ENCODE results near the gene OSMR. TPM values are rescaled to one million over a fixed set of nuclear protein-coding genes. Genes with fewer than 3 reads are reported as not detected.
A peak's percentile ranks its signal among the peaks of the same experiment; 100 is the strongest.
"Not testable (repeated sequence)": the region's sequence is repeated elsewhere in the genome, so short reads cannot be mapped to it uniquely, and the experiment has no call there.

OSMR gene
- total RNA-seq, 1 donor from 2014 or later: 61.6 TPM

DNA sequence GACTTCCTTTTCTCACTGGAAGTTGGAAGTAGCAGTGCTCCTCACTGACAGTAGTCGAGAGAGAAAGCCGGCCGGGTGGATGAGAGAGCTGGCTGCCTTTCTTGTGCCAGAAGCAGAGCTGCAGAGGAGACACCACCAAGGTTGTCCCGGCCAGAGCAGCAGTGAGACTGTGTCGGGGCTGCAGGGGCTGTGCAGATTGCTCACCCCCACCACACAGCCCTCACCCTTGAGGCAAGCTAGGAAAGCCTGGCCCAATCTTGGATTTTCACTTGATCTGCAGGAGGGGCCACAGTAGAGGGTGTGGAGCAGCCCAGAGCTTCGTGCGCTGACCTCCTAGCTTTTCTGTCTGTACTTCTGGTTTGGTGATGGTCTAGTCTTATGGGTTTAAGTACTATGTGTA, 9.1 kb downstream of the OSMR start:
- DNase-seq (no peak), ATAC-seq (peak; percentile 18 to 32)
- Histone ChIP-seq H3K36me3 (no peaks in the 10 kb centered on the region), H3K4me3 (no peak overlapping the region), H3K27ac (peak overlapping the region; percentile 66), H3K27me3 (ENCODE audit: low read depth) (no peaks in the 10 kb centered on the region), H3K4me1 (peaks cover 21% of the 10 kb centered on the region), H3K9me3 (no peaks in the 10 kb centered on the region)
- intact Hi-C loops (cut with DNase I): no loop called here
- TF ChIP-seq, protein P1, sequence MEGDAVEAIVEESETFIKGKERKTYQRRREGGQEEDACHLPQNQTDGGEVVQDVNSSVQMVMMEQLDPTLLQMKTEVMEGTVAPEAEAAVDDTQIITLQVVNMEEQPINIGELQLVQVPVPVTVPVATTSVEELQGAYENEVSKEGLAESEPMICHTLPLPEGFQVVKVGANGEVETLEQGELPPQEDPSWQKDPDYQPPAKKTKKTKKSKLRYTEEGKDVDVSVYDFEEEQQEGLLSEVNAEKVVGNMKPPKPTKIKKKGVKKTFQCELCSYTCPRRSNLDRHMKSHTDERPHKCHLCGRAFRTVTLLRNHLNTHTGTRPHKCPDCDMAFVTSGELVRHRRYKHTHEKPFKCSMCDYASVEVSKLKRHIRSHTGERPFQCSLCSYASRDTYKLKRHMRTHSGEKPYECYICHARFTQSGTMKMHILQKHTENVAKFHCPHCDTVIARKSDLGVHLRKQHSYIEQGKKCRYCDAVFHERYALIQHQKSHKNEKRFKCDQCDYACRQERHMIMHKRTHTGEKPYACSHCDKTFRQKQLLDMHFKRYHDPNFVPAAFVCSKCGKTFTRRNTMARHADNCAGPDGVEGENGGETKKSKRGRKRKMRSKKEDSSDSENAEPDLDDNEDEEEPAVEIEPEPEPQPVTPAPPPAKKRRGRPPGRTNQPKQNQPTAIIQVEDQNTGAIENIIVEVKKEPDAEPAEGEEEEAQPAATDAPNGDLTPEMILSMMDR (IDR thresholded peaks at IDR 0.05): no peak

DNA sequence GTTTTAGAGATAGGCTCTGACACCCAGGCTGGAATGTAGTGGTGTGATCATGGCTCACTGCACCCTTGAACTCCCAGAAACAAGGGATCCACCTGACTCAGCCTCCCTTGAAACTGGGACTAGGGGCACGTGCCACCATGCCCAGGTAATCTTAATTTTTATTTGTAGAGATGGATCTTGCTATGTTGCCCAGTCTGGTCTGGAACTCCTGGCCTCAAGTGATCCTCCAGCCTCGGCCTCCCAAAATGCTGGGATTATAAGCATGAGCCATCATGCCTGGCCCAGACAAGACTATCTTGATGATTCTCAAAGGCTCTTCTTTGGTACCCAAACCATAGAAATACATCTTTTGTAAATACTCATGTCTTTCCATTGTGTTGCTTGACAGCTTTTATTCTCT, 10.8 kb downstream of the OSMR start:
- H3K4me1 ChIP-seq: peaks cover 21% of the 10 kb centered on the region
- no peaks in the 10 kb centered on the region for H3K9me3 ChIP-seq
- TF ChIP-seq, protein P1 (IDR thresholded peaks at IDR 0.05): no peak
- H3K27me3 ChIP-seq (ENCODE audit: low read depth): no peaks in the 10 kb centered on the region
- H3K27ac ChIP-seq: no peak overlapping the region
- intact Hi-C loops (cut with DNase I): no loop called here
- ATAC-seq (no peak), DNase-seq (no peak)
- H3K4me3 ChIP-seq: no peak overlapping the region
- H3K36me3 ChIP-seq: no peaks in the 10 kb centered on the region

GRCh38 chr5:38858839-38859238, 13.0 kb downstream of the OSMR start:
- peaks cover 2% of the 10 kb centered on the region for H3K9me3 ChIP-seq
- TF ChIP-seq, protein P1 (IDR thresholded peaks at IDR 0.05): no peak
- DNase-seq: no peak
- no peak overlapping the region for H3K4me3 ChIP-seq
- ATAC-seq: no peak
- peaks cover 12% of the 10 kb centered on the region for H3K4me1 ChIP-seq
- H3K27me3 ChIP-seq (ENCODE audit: low read depth): no peaks in the 10 kb centered on the region
- no peaks in the 10 kb centered on the region for H3K36me3 ChIP-seq
- H3K27ac ChIP-seq: no peak overlapping the region
- intact Hi-C loops (cut with DNase I): no loop called here

DNA sequence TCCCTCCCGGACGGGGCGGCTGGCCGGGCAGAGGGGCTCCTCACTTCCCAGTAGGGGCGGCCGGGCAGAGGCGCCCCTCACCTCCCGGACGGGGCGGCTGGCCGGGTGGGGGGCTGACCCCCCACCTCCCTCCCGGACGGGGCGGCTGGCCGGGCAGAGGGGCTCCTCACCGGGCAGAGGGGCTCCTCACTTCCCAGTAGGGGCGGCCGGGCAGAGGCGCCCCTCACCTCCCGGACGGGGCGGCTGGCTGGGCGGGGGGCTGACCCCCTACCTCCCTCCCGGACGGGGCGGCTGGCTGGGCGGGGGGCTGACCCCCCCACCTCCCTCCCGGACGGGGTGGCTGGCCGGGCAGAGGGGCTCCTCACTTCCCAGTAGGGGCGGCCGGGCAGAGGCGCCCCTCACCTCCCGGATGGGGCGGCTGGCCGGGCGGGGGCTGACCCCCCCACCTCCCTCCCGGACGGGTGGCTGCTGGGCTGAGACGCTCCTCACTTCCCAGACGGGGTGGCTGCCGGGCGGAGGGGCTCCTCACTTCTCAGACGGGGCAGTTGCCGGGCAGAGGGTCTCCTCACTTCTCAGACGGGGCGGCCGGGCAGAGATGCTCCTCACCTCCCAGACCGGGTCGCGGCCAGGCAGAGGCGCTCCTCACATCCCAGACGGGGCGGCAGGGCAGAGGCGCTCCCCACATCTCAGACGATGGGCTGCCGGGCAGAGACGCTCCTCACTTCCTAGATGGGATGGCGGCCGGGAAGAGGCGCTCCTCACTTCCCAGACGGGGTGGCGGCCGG, 16.4 kb downstream of the OSMR start:
- intact Hi-C loops (cut with DNase I); H3K27ac ChIP-seq; DNase-seq; H3K27me3 ChIP-seq (ENCODE audit: low read depth); H3K36me3 ChIP-seq; H3K4me3 ChIP-seq; ATAC-seq: not testable (repeated sequence)
- Histone ChIP-seq H3K4me1 (peaks cover 17% of the 10 kb centered on the region), H3K9me3 (peaks cover 13% of the 10 kb centered on the region)

GRCh38 chr5:38866362-38867031, 20.7 kb downstream of the OSMR start:
- ATAC-seq (peak; percentile 36 to 41), DNase-seq (no peak)
- Histone ChIP-seq H3K9me3 (peaks cover 13% of the 10 kb centered on the region), H3K27ac (no peak overlapping the region), H3K4me3 (no peak overlapping the region), H3K4me1 (peaks cover 31% of the 10 kb centered on the region), H3K27me3 (ENCODE audit: low read depth) (no peaks in the 10 kb centered on the region), H3K36me3 (peaks cover 4% of the 10 kb centered on the region)
- intact Hi-C loops (cut with DNase I): no loop called here
- TF ChIP-seq, protein P1 (IDR thresholded peaks at IDR 0.05): no peak

DNA sequence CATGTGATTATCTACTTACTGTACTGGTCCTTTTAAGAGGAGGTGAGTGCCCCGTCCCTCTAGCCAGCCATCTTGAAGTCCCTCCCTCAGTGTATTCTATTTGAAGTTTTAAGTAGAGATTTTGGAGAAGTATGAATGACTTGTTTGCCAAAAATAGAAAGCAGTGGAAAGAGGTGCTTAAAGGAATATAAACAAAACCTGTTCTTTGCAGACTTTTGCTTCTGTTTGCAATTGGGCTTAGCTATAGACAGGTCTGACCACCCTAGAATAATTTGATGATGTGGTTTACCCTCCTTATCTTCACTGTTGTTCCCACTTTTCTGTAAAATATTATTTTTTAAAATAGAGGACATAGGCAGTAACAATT, 21.2 kb downstream of the OSMR start:
- TF ChIP-seq, protein P1 (IDR thresholded peaks at IDR 0.05): no peak
- peak in 1 of 2 donors; percentile 33 for ATAC-seq

More for the DNA sequence above, 21.2 kb downstream of the OSMR start:
- H3K9me3 ChIP-seq: peaks cover 13% of the 10 kb centered on the region
- H3K27me3 ChIP-seq (ENCODE audit: low read depth): no peaks in the 10 kb centered on the region
- H3K4me1 ChIP-seq: peaks cover 36% of the 10 kb centered on the region
- no peak overlapping the region for H3K4me3 ChIP-seq
- intact Hi-C loops (cut with DNase I): no loop called here
- peaks cover 4% of the 10 kb centered on the region for H3K36me3 ChIP-seq
- no peak overlapping the region for H3K27ac ChIP-seq
- DNase-seq: no peak
